Endothelial cell of umbilical vein (primary cell): ENCODE measurements around the gene ARTN. TPM values are rescaled to one million over a fixed set of nuclear protein-coding genes. Genes with fewer than 3 reads are reported as not detected.
A peak's percentile ranks its signal among the peaks of the same experiment; 100 is the strongest.

Source experiments
- BruUV-seq: library from RNA; stranded (reverse); fragments of 400-500 nt; replicated peaks from 2 replicates; lab custom pipeline; 2021; lab: Mats Ljungman, UMichigan
- CTCF ChIA-PET: fragments of 300-600, 350-600 bp; sonication (Branson Sonifier 250); formaldehyde crosslinking; loops from one replicate; lab custom pipeline; 2021; ENCODE audit warnings: antibody characterized with exemption, inconsistent platforms; lab: Charles Lee
- POLR2A ChIA-PET: fragments of 300-600, 350-600 bp; sonication (Branson Sonifier 250); formaldehyde crosslinking; loops from one replicate; lab custom pipeline; 2021; ENCODE audit warnings: antibody characterized with exemption, inconsistent platforms; lab: Charles Lee
- DNase-seq: peaks from one replicate; pipeline ENCODE4 v3.0.0-alpha.2; 2011; ENCODE audit warnings: low read depth, low spot score
- FAIRE-seq: peaks from 2 replicates; lab custom pipeline; 2011; peaks lifted over from hg19 to GRCh38; lab: Jason Lieb, UNC
- H2AFZ ChIP-seq: 2 replicates; pipeline ENCODE4 v1.6.0; 2012; ENCODE audit warnings: low read depth, low read length, control low read depth, inconsistent platforms
- H3K27ac ChIP-seq: 2 replicates; pipeline ENCODE4 v1.5.1; 2011; ENCODE audit warnings: low read depth, mild to moderate bottlenecking, control low read depth, low read length, moderate library complexity; ENCODE audit not compliant: insufficient read depth
- H3K27me3 ChIP-seq, 2 experiments: 2 replicates each; pipeline versions ENCODE4 v1.6.0 to v1.6.1; 2011; ENCODE audit warnings: low read length in 2 of 2, mixed read lengths in 1 of 2; ENCODE audit not compliant: control insufficient read depth in 2 of 2, insufficient read depth in 2 of 2
- H3K36me3 ChIP-seq, 2 experiments: 2 replicates in 1 of 2; 3 replicates in 1 of 2; pipeline ENCODE4 v1.5.1; 2011; ENCODE audit warnings: low read length in 2 of 2, mild to moderate bottlenecking in 1 of 2, moderate library complexity in 1 of 2; ENCODE audit not compliant: control insufficient read depth in 2 of 2, insufficient read depth in 2 of 2; ENCODE audit errors: extremely low read depth in 1 of 2
- H3K4me1 ChIP-seq: 3 replicates; pipeline ENCODE4 v1.5.1; 2011; ENCODE audit warnings: mild to moderate bottlenecking, low read length; ENCODE audit not compliant: control insufficient read depth, insufficient read depth; ENCODE audit errors: extremely low read depth
- H3K4me2 ChIP-seq: 2 replicates; pipeline ENCODE4 v1.6.1; 2011; ENCODE audit warnings: low read length, control low read depth, mixed read lengths; ENCODE audit not compliant: insufficient read depth
- H3K4me3 ChIP-seq, 3 experiments: fragments of 200-600 bp in 1 of 3; sonication (generic), shearing (Covaris generic) in 1 of 3; replicated peaks in 1 of 3; 2 replicates each; pipeline ENCODE4 v1.5.1; 2011 to 2016; ENCODE audit warnings: control low read depth in 3 of 3, low read length in 3 of 3, mild to moderate bottlenecking in 2 of 3, inconsistent platforms in 1 of 3, low read depth in 1 of 3, moderate library complexity in 1 of 3; ENCODE audit not compliant: insufficient read depth in 1 of 3
- H3K79me2 ChIP-seq: 2 replicates; pipeline ENCODE4 v1.6.0; 2012; ENCODE audit warnings: low read length, inconsistent platforms; ENCODE audit not compliant: control insufficient read depth, insufficient read depth
- H3K9ac ChIP-seq: replicated peaks from 2 replicates; pipeline ENCODE3; 2011; ENCODE audit warnings: low read length, control low read depth; ENCODE audit not compliant: insufficient read depth; ENCODE audit errors: extremely low read depth
- H3K9me1 ChIP-seq: replicated peaks from 3 replicates; pipeline ENCODE4 v1.6.0; 2011; ENCODE audit warnings: mild to moderate bottlenecking, low read length; ENCODE audit not compliant: control insufficient read depth, insufficient read depth; ENCODE audit errors: extremely low read depth
- H3K9me3 ChIP-seq: replicated peaks from 2 replicates; pipeline ENCODE4 v1.5.1; 2012; ENCODE audit warnings: low read length, inconsistent platforms; ENCODE audit not compliant: control insufficient read depth, insufficient read depth
- H4K20me1 ChIP-seq: replicated peaks from 2 replicates; pipeline ENCODE3; 2011; ENCODE audit warnings: mild to moderate bottlenecking, low read length; ENCODE audit not compliant: control insufficient read depth, insufficient read depth; ENCODE audit errors: extremely low read depth
- GATA2 ChIP-seq: IDR thresholded peaks from 2 replicates; pipeline ENCODE4 v1.7.0; 2011; ENCODE audit warnings: low read depth, mild to moderate bottlenecking, moderate library complexity, mixed read lengths, low read length; ENCODE audit not compliant: insufficient read length, insufficient read depth
- dilution Hi-C: fragments of 300-500 bp; cut with MboI; formaldehyde crosslinking; loops from one replicate; pipeline ENCODE4 v1.15.0; 2019; ENCODE audit warnings: low sequenced_read_pairs; ENCODE audit not compliant: extremely low pct_ligation_motif_present
- intact Hi-C: fragments of 100-400 bp; cut with micrococcal nuclease; formaldehyde crosslinking; loops from one replicate; pipeline ENCODE4 v1.10.0; 2022
- polyA plus RNA-seq, 4 experiments: library from polyadenylated mRNA; depleted of rRNA in 3 of 4; stranded (reverse) in 3 of 4; unstranded in 1 of 4; fragments of >200 nt; gene quantifications; 2 replicates each; pipeline versions ENCODE4 v1.2.1 to v1.2.3, GENCODE V29; 2011 to 2012; ENCODE audit warnings: missing spikeins in 1 of 4
- total RNA-seq: library from RNA; stranded (reverse); gene quantifications from 2 replicates; pipeline ENCODE4 v1.2.3, GENCODE V29; 2021
- TF ChIP-seq, protein P1 (sequence below), 2 donors: IDR thresholded peaks; 1 replicate in 1 of 2; 2 replicates in 1 of 2; pipeline ENCODE4 v1.5.1; 2011; ENCODE audit warnings: low read length in 2 of 2, mild to moderate bottlenecking in 2 of 2, moderate library complexity in 2 of 2, control low read depth in 1 of 2, inconsistent platforms in 1 of 2, low read depth in 1 of 2; ENCODE audit not compliant: insufficient read depth in 1 of 2; ENCODE audit errors: extremely low read depth in 1 of 2

ARTN gene
- total and polyA plus RNA-seq, 2 donors (not counting 3 experiments of a cell fraction or from before 2014, with no cell fraction given): 0.11 to 0.18 TPM

DNA sequence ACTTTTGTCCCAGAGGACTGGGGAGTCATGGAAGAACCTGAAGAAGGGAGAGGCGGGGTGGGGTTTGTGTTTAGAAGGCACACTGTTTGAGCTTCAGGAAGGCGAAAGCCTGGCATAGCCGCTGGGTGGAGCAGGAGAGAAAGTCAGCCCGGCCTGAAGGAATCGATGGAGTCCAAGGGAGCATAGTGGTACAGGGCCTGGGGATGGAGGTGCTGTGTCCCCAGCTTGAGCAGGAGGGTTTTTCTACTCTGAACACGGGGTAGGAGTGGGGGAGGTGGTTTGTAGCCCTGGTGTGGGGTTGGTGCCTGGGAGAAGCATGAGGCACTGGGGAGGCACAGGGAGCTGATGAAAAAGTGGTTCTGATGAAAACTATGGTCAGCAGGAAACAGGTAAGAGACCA is 53.1 kb downstream of the ARTN start:
- Histone ChIP-seq H2AFZ (no peak overlapping the region), H3K36me3 (peaks cover 0 to 10% of the 10 kb centered on the region in 2 experiments), H3K27me3 (no peaks in the 10 kb centered on the region), H3K9me1 (no peaks in the 10 kb centered on the region), H4K20me1 (no peaks in the 10 kb centered on the region), H3K9me3 (no peaks in the 10 kb centered on the region), H3K4me2 (no peak overlapping the region), H3K27ac (no peak overlapping the region), H3K4me1 (peaks cover 3% of the 10 kb centered on the region), H3K9ac (no peak overlapping the region), H3K4me3 (no peak overlapping the region), H3K79me2 (no peaks in the 10 kb centered on the region)
- dilution Hi-C loops (no loop called here), intact Hi-C loops (no loop called here)
- TF ChIP-seq, protein P1, sequence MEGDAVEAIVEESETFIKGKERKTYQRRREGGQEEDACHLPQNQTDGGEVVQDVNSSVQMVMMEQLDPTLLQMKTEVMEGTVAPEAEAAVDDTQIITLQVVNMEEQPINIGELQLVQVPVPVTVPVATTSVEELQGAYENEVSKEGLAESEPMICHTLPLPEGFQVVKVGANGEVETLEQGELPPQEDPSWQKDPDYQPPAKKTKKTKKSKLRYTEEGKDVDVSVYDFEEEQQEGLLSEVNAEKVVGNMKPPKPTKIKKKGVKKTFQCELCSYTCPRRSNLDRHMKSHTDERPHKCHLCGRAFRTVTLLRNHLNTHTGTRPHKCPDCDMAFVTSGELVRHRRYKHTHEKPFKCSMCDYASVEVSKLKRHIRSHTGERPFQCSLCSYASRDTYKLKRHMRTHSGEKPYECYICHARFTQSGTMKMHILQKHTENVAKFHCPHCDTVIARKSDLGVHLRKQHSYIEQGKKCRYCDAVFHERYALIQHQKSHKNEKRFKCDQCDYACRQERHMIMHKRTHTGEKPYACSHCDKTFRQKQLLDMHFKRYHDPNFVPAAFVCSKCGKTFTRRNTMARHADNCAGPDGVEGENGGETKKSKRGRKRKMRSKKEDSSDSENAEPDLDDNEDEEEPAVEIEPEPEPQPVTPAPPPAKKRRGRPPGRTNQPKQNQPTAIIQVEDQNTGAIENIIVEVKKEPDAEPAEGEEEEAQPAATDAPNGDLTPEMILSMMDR (IDR thresholded peaks at IDR 0.05; ENCODE audit: extremely low read depth in 1 of 2, insufficient read depth in 1 of 2, low read depth in 1 of 2, low read length in 2 of 2): peak in 1 of 2 donors; percentile 11
- no peak for TF ChIP-seq GATA2
- ChIA-PET CTCF (interaction anchor here (1.3 to 1.8 kb wide), 3 partner anchors 12 to 62 kb away, joined by 3 to 8 read pairs (median 5); no protein-coding TSS in a partner anchor), POLR2A (no interaction called here)
- FAIRE-seq (no peak), DNase-seq (no peak)
- no TSS peak for BruUV-seq

Other genes starting within 250 kb of the ARTN start
- 27.9 and 35.8 TPM in 2 replicates for gene ST3GAL3, start 226.3 kb upstream of the ARTN start, total RNA-seq
- gene ST3GAL3, start 226.3 kb upstream of the ARTN start, polyA plus RNA-seq: 14.3 TPM in 2 replicates
- 25.8 and 29.3 TPM in 2 replicates for gene IPO13, start 13.1 kb downstream of the ARTN start, total RNA-seq
- gene IPO13, start 13.1 kb downstream of the ARTN start, polyA plus RNA-seq: 28.9 and 32.3 TPM in 2 replicates
- 26.6 and 28.1 TPM in 2 replicates for gene DPH2, start 36.2 kb downstream of the ARTN start, total RNA-seq
- gene DPH2, start 36.2 kb downstream of the ARTN start, polyA plus RNA-seq: 59.1 and 59.6 TPM in 2 replicates
- 105 and 110 TPM in 2 replicates for gene ATP6V0B, start 41.2 kb downstream of the ARTN start, total RNA-seq
- gene ATP6V0B, start 41.2 kb downstream of the ARTN start, polyA plus RNA-seq: 325 and 372 TPM in 2 replicates
- 77.7 and 80.0 TPM in 2 replicates for gene B4GALT2, start 45.4 kb downstream of the ARTN start, total RNA-seq
- 103 and 145 TPM in 2 replicates for gene B4GALT2, start 45.4 kb downstream of the ARTN start, polyA plus RNA-seq
- 2.2 and 2.8 TPM in 2 replicates for gene CCDC24, start 57.8 kb downstream of the ARTN start, total RNA-seq
- gene CCDC24, start 57.8 kb downstream of the ARTN start, polyA plus RNA-seq: 3.1 and 3.4 TPM in 2 replicates
- 1.3 and 1.5 TPM in 2 replicates for gene SLC6A9, start 97.7 kb downstream of the ARTN start, total RNA-seq
- 0.80 and 0.81 TPM in 2 replicates for gene SLC6A9, start 97.7 kb downstream of the ARTN start, polyA plus RNA-seq
- not detected in 2 replicates for gene KLF17, start 185.0 kb downstream of the ARTN start, total RNA-seq
- gene KLF17, start 185.0 kb downstream of the ARTN start, polyA plus RNA-seq: not detected in 2 replicates
- gene KLF18, start 207.8 kb downstream of the ARTN start, total RNA-seq: not detected in 2 replicates
- gene KLF18, start 207.8 kb downstream of the ARTN start, polyA plus RNA-seq: not detected in 2 replicates